PFSK-1 (cell line): ENCODE data around the gene RSF1.

Source experiments
- FOXP2 ChIP-seq: optimal IDR thresholded peaks from 2 replicates; pipeline ENCODE3; 2011; ENCODE audit warnings: borderline replicate concordance, control low read depth, inconsistent platforms; ENCODE audit not compliant: insufficient read depth; ENCODE audit errors: extremely low read length, extremely low read depth
- POLR2AphosphoS5 ChIP-seq: IDR thresholded peaks from 2 replicates; pipeline ENCODE4 v1.6.1; 2012; ENCODE audit warnings: low read depth, mild to moderate bottlenecking, control low read depth, low read length, moderate library complexity
- SIN3A ChIP-seq: IDR thresholded peaks from 2 replicates; pipeline ENCODE4 v1.6.1; 2012; ENCODE audit warnings: mild to moderate bottlenecking, low read length, moderate library complexity, borderline replicate concordance; ENCODE audit not compliant: insufficient read depth
- TAF1 ChIP-seq: IDR thresholded peaks from 2 replicates; pipeline ENCODE4 v1.6.1; 2012; ENCODE audit warnings: low read length, control low read depth, borderline replicate concordance; ENCODE audit not compliant: insufficient read depth
- TF ChIP-seq, protein P1 (sequence below), 2 experiments: IDR thresholded peaks; 2 replicates each; pipeline versions ENCODE4 v1.6.1 to v1.8.0; 2011 to 2012; ENCODE audit warnings: low read depth in 2 of 2, low read length in 2 of 2, control low read depth in 1 of 2, inconsistent platforms in 1 of 2, mild to moderate bottlenecking in 1 of 2, moderate library complexity in 1 of 2; ENCODE audit not compliant: insufficient read depth in 1 of 2

RSF1 gene

GRCh38 chr11:77705876-77706579 is 114.5 kb downstream of the RSF1 start:
- TF ChIP-seq FOXP2 (no peak), SIN3A (no peak), TAF1 (no peak), POLR2AphosphoS5 (no peak)
- TF ChIP-seq, protein P1, sequence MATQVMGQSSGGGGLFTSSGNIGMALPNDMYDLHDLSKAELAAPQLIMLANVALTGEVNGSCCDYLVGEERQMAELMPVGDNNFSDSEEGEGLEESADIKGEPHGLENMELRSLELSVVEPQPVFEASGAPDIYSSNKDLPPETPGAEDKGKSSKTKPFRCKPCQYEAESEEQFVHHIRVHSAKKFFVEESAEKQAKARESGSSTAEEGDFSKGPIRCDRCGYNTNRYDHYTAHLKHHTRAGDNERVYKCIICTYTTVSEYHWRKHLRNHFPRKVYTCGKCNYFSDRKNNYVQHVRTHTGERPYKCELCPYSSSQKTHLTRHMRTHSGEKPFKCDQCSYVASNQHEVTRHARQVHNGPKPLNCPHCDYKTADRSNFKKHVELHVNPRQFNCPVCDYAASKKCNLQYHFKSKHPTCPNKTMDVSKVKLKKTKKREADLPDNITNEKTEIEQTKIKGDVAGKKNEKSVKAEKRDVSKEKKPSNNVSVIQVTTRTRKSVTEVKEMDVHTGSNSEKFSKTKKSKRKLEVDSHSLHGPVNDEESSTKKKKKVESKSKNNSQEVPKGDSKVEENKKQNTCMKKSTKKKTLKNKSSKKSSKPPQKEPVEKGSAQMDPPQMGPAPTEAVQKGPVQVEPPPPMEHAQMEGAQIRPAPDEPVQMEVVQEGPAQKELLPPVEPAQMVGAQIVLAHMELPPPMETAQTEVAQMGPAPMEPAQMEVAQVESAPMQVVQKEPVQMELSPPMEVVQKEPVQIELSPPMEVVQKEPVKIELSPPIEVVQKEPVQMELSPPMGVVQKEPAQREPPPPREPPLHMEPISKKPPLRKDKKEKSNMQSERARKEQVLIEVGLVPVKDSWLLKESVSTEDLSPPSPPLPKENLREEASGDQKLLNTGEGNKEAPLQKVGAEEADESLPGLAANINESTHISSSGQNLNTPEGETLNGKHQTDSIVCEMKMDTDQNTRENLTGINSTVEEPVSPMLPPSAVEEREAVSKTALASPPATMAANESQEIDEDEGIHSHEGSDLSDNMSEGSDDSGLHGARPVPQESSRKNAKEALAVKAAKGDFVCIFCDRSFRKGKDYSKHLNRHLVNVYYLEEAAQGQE (IDR thresholded peaks at IDR 0.05; ENCODE audit: insufficient read depth in 1 of 2, low read depth in 2 of 2, low read length in 2 of 2), result no peak

- TF ChIP-seq SIN3A, result no peak
These were observed 115.2 kb downstream of the RSF1 start for GRCh38 chr11:77705195-77705875.

DNA sequence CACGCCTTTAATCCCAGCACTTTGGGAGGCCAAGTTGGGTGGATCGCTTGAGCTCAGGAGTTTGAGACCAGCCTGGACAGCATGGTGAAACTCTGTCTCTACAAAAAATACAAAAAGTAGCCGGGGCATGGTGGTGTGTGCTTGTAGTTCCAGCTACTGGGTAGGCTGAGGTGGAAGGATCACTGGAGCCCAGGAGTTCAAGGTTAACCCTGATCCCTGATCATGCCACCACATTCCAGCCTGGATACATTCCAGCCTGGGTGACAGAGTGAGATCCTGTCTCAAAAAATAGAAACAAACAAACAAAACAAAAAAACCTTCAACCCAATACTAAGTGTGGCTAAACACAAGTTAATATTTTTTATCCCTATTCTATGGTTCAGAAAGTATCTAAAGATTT is 116.5 kb downstream of the RSF1 start:
- TF ChIP-seq FOXP2 (no peak), POLR2AphosphoS5 (no peak), SIN3A (no peak), TAF1 (no peak)
- TF ChIP-seq, protein P1 (IDR thresholded peaks at IDR 0.05; ENCODE audit: insufficient read depth in 1 of 2, low read depth in 2 of 2, low read length in 2 of 2), result no peak

GRCh38 chr11:77699425-77699824 is 121.1 kb downstream of the RSF1 start:
- TF ChIP-seq TAF1 (no peak), SIN3A (no peak), FOXP2 (no peak), POLR2AphosphoS5 (no peak)
- TF ChIP-seq, protein P1 (IDR thresholded peaks at IDR 0.05; ENCODE audit: insufficient read depth in 1 of 2, low read depth in 2 of 2, low read length in 2 of 2), result no peak

DNA sequence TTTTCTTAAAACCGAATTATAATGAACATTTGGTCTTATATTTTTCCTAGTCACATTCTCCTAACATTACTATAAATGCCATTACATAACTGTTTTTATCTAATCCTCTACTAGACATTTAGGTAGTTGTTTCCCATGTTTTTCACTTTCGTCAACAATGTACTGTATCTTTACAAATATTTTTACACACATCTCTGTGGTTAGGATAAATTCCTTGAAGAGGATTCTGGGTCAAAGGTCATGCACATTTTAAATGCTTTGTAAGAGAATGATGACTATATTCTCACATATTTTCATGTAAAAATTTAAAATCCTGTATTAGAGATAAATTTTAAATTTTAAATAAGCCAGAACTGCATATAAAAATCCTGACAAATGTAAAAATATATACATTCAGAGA is 121.6 kb downstream of the RSF1 start:
- TF ChIP-seq, protein P1 (IDR thresholded peaks at IDR 0.05; ENCODE audit: insufficient read depth in 1 of 2, low read depth in 2 of 2, low read length in 2 of 2), result no peak
- TF ChIP-seq POLR2AphosphoS5 (no peak), SIN3A (no peak), FOXP2 (no peak), TAF1 (no peak)
